Ishikawa (cell line): Measurements from ENCODE around the gene TPRX1.

Experiments
- CEBPB ChIP-seq: IDR thresholded peaks from 2 replicates; pipeline ENCODE4 v1.6.1; 2012
- CREB1 ChIP-seq: IDR thresholded peaks from 2 replicates; pipeline ENCODE4 v1.6.1; 2012; ENCODE audit warnings: low read depth
- EGR1 ChIP-seq: IDR thresholded peaks from 2 replicates; pipeline ENCODE4 v1.6.1; 2012
- EP300 ChIP-seq: IDR thresholded peaks from 2 replicates; pipeline ENCODE4 v1.6.1; 2012; ENCODE audit warnings: borderline replicate concordance
- MAX ChIP-seq: IDR thresholded peaks from 2 replicates; pipeline ENCODE4 v1.6.1; 2012
- NFIC ChIP-seq: IDR thresholded peaks from 2 replicates; pipeline ENCODE4 v1.6.1; 2012
- RAD21 ChIP-seq: IDR thresholded peaks from 2 replicates; pipeline ENCODE4 v1.6.1; 2012; ENCODE audit warnings: low read depth
- REST ChIP-seq: IDR thresholded peaks from 2 replicates; pipeline ENCODE4 v1.6.1; 2012; ENCODE audit warnings: low read depth, mild to moderate bottlenecking
- TAF1 ChIP-seq: IDR thresholded peaks from 2 replicates; pipeline ENCODE4 v1.6.1; 2012; ENCODE audit warnings: low read depth, mild to moderate bottlenecking
- TEAD4 ChIP-seq: IDR thresholded peaks from 2 replicates; pipeline ENCODE4 v1.6.1; 2012
- USF1 ChIP-seq: IDR thresholded peaks from 2 replicates; pipeline ENCODE4 v1.6.1; 2012
- YY1 ChIP-seq: IDR thresholded peaks from 2 replicates; pipeline ENCODE4 v1.6.1; 2012; ENCODE audit warnings: low read depth

- TF ChIP-seq REST (no peak), YY1 (no peak), CEBPB (no peak), EGR1 (no peak), USF1 (no peak), MAX (no peak), TEAD4 (no peak), RAD21 (peak; percentile 60), NFIC (no peak), TAF1 (no peak), EP300 (no peak), CREB1 (no peak)
These were observed 13.9 kb downstream of the TPRX1 start for GRCh38 chr19:47790398-47790814.
